OCI-LY7 (cell line): ENCODE results near the gene SFT2D1. TPM values are rescaled to one million over a fixed set of nuclear protein-coding genes. Genes with fewer than 3 reads are reported as not detected.

ENCODE experiments used
- BruUV-seq: library from RNA; stranded (reverse); fragments of 400-500 nt; replicated peaks from 2 replicates; lab custom pipeline; 2021; lab: Mats Ljungman, UMichigan
- CTCF ChIA-PET: fragments of 300-600 bp; sonication (Branson Sonifier 250); formaldehyde crosslinking; loops from one replicate; lab custom pipeline; 2022; ENCODE audit warnings: antibody characterized with exemption; ENCODE audit not compliant: unreplicated experiment; lab: Charles Lee
- POLR2A ChIA-PET: fragments of 300-600 bp; sonication (Branson Sonifier 250); formaldehyde crosslinking; loops from one replicate; lab custom pipeline; 2022; ENCODE audit warnings: antibody characterized with exemption; lab: Charles Lee
- DNase-seq: peaks from one replicate; pipeline ENCODE4 v3.0.0-alpha.2; 2015; ENCODE audit warnings: low spot score
- H2AFZ ChIP-seq: fragments of 200-600 bp; sonication (generic), shearing (Covaris generic); 2 replicates; pipeline ENCODE4 v1.6.1; 2014; ENCODE audit warnings: mild to moderate bottlenecking, antibody characterized with exemption, low read length, moderate library complexity
- H3K27ac ChIP-seq: fragments of 200-600 bp; sonication (generic); 2 replicates; pipeline ENCODE4 v1.5.1; 2014; ENCODE audit warnings: mixed run types, low read depth, mild to moderate bottlenecking, moderate library complexity, low read length, inconsistent platforms; ENCODE audit not compliant: poor library complexity, severe bottlenecking
- H3K36me3 ChIP-seq: fragments of 200-600 bp; sonication (generic); 2 replicates; pipeline ENCODE4 v1.6.1; 2014; ENCODE audit warnings: mild to moderate bottlenecking, antibody characterized with exemption, low read length, moderate library complexity, mixed read lengths; ENCODE audit not compliant: insufficient read depth
- H3K4me1 ChIP-seq: fragments of 200-600 bp; sonication (generic); 2 replicates; pipeline ENCODE4 v1.5.1; 2014; ENCODE audit warnings: mild to moderate bottlenecking, low read length; ENCODE audit not compliant: insufficient read depth, poor library complexity, severe bottlenecking
- H3K4me2 ChIP-seq: fragments of 200-600 bp; sonication (generic); 2 replicates; pipeline ENCODE4 v1.6.1; 2014; ENCODE audit warnings: mild to moderate bottlenecking, low read length
- H3K4me3 ChIP-seq: fragments of 200-600 bp; sonication (generic); 2 replicates; pipeline ENCODE4 v1.5.1; 2014; ENCODE audit warnings: mild to moderate bottlenecking, low read depth, low read length; ENCODE audit not compliant: poor library complexity, severe bottlenecking
- H3K79me2 ChIP-seq: fragments of 200-600 bp; sonication (generic); 2 replicates; pipeline ENCODE4 v1.6.1; 2016; ENCODE audit warnings: low read depth, mild to moderate bottlenecking, low read length, moderate library complexity, mixed read lengths; ENCODE audit not compliant: insufficient read depth
- H3K9me2 ChIP-seq: fragments of 200-600 bp; sonication (generic); 2 replicates; pipeline ENCODE4 v1.6.1; 2016; ENCODE audit warnings: mild to moderate bottlenecking, low read length, mixed read lengths; ENCODE audit not compliant: insufficient read depth
- H3K9me3 ChIP-seq: fragments of 200-600 bp; sonication (generic); 2 replicates; pipeline ENCODE4 v1.6.1; 2014; ENCODE audit warnings: mild to moderate bottlenecking, mixed run types, low read length, mixed read lengths
- H4K20me1 ChIP-seq: fragments of 200-600 bp; sonication (generic); 2 replicates; pipeline ENCODE4 v1.6.1; 2014; ENCODE audit warnings: mild to moderate bottlenecking, antibody characterized with exemption, low read length, moderate library complexity, mixed read lengths; ENCODE audit not compliant: insufficient read depth
- CTCF ChIP-seq: fragments of 200-600 bp; sonication (generic); conservative IDR thresholded peaks from 2 replicates; pipeline ENCODE4 v1.5.1; 2014; ENCODE audit warnings: mild to moderate bottlenecking, antibody characterized with exemption, low read length, moderate library complexity, mixed read lengths
- EZH2phosphoT487 ChIP-seq: fragments of 200-600 bp; sonication (generic); IDR thresholded peaks from 2 replicates; pipeline ENCODE4 v1.6.1; 2018; ENCODE audit warnings: low read depth, borderline replicate concordance, mild to moderate bottlenecking, mixed run types, antibody characterized with exemption, low read length, moderate library complexity, mixed read lengths
- intact Hi-C: fragments of 100-400 bp; cut with micrococcal nuclease; formaldehyde crosslinking; loops from one replicate; pipeline ENCODE4 v1.10.0; 2022; ENCODE audit not compliant: unreplicated experiment
- total RNA-seq, 2 experiments: library from RNA; depleted of rRNA in 1 of 2; stranded (reverse); fragments of >200 nt in 1 of 2; shearing (Covaris generic) in 1 of 2; gene quantifications; 2 replicates each; pipeline ENCODE4 v1.2.3, GENCODE V29; 2014 to 2022

Gene SFT2D1
- total RNA-seq, 2 experiments from 2014 or later = 43.4 to 63.9 TPM

- POLR2A ChIA-PET = interaction anchor here (0.6 kb wide), 1 partner anchor 658 kb away, joined by 5 read pairs; no protein-coding TSS in a partner anchor
- no peaks in the 10 kb centered on the region for H4K20me1 ChIP-seq
- no peak for DNase-seq
- H2AFZ ChIP-seq = no peak overlapping the region
- no peaks in the 10 kb centered on the region for H3K9me2 ChIP-seq
- peaks cover 14% of the 10 kb centered on the region for H3K4me1 ChIP-seq
- no peak overlapping the region for H3K4me2 ChIP-seq
- H3K27ac ChIP-seq = no peak overlapping the region
- no peaks in the 10 kb centered on the region for H3K9me3 ChIP-seq
- CTCF ChIA-PET = interaction anchor here (1.3 to 2.0 kb wide), 4 partner anchors 9 to 127 kb away, joined by 3 to 7 read pairs (median 6); no protein-coding TSS in a partner anchor
- BruUV-seq = no TSS peak
- TF ChIP-seq CTCF (no peak), EZH2phosphoT487 (no peak)
- H3K36me3 ChIP-seq = no peaks in the 10 kb centered on the region
- H3K4me3 ChIP-seq = no peak overlapping the region
- intact Hi-C loops = loop anchor here (5.0 kb wide), 1 partner anchor 390 kb away; no protein-coding TSS in a partner anchor
- H3K79me2 ChIP-seq = no peaks in the 10 kb centered on the region
Observed at GRCh38 chr6:166277018-166277417, 65.3 kb downstream of the SFT2D1 start.

GRCh38 chr6:166275714-166276166 is 66.6 kb downstream of the SFT2D1 start:
- H3K4me3 ChIP-seq = no peak overlapping the region
- no peaks in the 10 kb centered on the region for H3K36me3 ChIP-seq
- intact Hi-C loops = loop anchor here (1.0 to 5.0 kb wide), 6 partner anchors 38 to 388 kb away; no protein-coding TSS in a partner anchor
- no peak overlapping the region for H3K27ac ChIP-seq
- H3K79me2 ChIP-seq = no peaks in the 10 kb centered on the region
- H3K9me3 ChIP-seq = no peaks in the 10 kb centered on the region
- H3K4me1 ChIP-seq = peaks cover 14% of the 10 kb centered on the region
- peak overlapping the region; percentile 48 for H3K4me2 ChIP-seq
- CTCF ChIA-PET = interaction anchor here (1.3 to 2.0 kb wide), 4 partner anchors 10 to 129 kb away, joined by 3 to 7 read pairs (median 6); no protein-coding TSS in a partner anchor
- H2AFZ ChIP-seq = peak overlapping the region; percentile 92; the same call in 1 of the 2 replicates
- BruUV-seq = no TSS peak
- no peaks in the 10 kb centered on the region for H4K20me1 ChIP-seq
- POLR2A ChIA-PET = interaction anchor here (0.5 to 0.7 kb wide), 3 partner anchors 11 to 849 kb away, joined by 3 read pairs; no protein-coding TSS in a partner anchor
- DNase-seq = peak; percentile 75
- H3K9me2 ChIP-seq = no peaks in the 10 kb centered on the region
- TF ChIP-seq CTCF (peak; percentile 100), EZH2phosphoT487 (no peak)
